AG09319 (cell line): ENCODE results near the gene TRMT61A.
A peak's percentile ranks its signal among the peaks of the same experiment; 100 is the strongest.

ENCODE experiments used
- DNase-seq: peaks from one replicate; pipeline ENCODE4 v3.0.0-alpha.2; 2010; ENCODE audit warnings: low read depth; ENCODE audit errors: extremely low read depth
- CTCF ChIP-seq: IDR thresholded peaks from 2 replicates; pipeline ENCODE4 v1.5.1; 2011; ENCODE audit warnings: low read depth, mild to moderate bottlenecking, inconsistent platforms, low read length, moderate library complexity

The TRMT61A gene

DNA sequence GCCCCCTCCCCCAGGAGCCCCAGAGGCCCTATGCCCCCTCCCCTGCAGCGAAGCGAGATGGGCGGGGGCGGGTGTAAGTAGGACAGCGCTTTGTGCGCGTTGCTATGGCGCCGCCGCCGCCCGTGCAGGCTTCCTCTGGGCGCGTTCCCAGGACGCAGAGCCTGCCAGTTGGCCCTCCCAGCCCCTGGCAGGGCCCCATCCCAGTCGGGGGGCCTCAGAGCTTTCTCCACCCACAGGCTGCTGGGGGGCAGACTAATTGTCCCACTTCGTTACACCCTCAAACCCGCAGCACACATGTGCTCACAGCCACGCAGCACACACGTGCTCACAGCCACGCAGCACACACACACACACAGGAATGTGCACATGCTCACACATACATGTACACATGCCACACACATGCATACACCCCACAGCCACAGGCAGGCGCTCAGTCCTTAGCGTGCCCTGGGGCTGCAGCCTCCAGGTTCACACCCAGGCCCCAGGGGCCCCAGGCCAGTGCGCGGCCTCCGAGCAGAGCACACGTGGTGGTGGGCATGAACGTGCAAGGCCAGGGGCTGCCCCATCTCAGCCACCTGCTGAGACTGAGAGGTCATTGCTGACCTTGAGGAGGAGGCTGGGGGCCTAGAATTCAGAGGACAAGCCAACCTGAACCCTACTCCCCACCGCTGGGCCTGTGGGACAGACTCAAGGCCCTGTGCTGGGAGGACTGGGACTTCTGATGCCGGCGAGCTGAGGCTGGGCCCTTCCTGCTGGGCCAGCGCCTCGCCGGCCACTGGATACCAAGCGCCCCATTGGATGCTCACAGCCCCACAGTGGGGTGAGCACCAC, 15.6 kb downstream of the TRMT61A start:
- TF ChIP-seq CTCF = no peak

GRCh38 chr14:103545219-103545914, 16.4 kb downstream of the TRMT61A start:
- no peak for TF ChIP-seq CTCF
- no peak for DNase-seq

More for the DNA sequence above, 15.6 kb downstream of the TRMT61A start:
- no peak for DNase-seq

- no peak for TF ChIP-seq CTCF
Measured at GRCh38 chr14:103545915-103546651, 17.1 kb downstream of the TRMT61A start.

DNA sequence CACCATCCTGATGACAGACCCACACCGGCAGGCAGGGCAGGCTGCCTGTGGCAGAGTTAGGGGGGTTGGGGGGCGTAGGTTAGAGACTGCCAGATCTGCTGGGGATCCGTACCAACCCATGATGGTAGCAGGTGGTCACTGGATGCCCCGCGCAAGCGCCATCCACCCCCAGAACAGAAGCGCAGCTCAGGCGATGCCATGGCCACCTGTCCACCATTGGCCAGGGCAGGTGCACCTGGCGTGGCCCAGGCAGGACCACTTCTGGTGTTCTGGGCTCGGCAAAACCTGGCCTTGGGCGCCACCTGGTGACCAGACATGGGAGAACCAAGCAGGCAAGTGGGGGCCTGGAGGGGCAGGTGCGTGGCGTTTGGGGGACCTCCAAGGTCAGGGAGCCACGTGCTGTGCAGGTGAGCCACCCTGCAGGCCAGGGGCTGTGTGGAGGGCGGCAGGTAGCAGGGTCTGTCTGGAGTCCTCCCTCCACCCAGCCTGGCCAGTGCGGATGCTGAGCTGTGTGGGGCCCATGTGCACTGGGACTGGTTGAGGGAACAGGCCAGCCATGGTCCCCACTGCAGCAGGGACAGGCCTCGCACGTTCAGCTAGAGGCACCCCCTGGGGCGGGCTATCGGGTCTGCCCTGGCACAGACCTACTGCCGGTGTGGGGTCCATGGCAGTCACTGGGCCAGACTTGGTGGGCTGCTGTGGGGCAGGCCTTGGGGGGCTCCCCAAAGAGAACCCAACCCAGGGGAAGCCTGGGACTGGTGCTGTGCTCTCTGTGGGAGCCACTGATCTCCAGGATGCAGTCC, 17.9 kb downstream of the TRMT61A start:
- no peak for DNase-seq
- TF ChIP-seq CTCF = peak; percentile 83

More at GRCh38 chr14:103545915-103546651, 17.1 kb downstream of the TRMT61A start:
- no peak for DNase-seq

DNA sequence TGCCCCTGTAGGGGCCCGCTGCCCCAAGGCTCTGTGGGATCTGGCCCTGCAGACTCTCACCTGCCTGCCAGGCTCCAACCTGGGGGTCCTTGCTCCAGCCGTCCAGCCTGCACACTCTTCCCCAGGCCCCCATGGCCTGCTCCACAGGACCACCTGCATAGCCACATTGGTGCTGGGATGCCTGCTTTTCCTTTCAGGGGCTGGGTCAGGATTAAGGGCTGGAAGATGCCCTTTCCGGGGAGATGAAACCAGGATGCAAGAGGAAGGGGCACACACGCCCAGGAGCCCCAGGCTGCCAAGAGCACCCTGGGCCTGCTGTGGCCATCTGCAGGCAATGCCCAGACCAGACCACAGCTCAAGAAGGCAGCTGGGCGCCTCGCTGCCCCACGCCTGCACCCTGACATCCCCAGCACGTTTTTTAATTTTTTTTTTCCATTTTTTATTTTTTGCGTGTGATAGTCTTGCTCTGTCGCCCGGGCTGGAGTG, 18.5 kb downstream of the TRMT61A start:
- no peak for DNase-seq
- no peak for TF ChIP-seq CTCF

GRCh38 chr14:103547941-103548462, 19.0 kb downstream of the TRMT61A start:
- no peak for TF ChIP-seq CTCF
- no peak for DNase-seq
